Spinal cord (tissue), 10 donors: Measurements from ENCODE around the gene CAMKMT. TPM values are rescaled to one million over a fixed set of nuclear protein-coding genes. Genes with fewer than 3 reads are reported as not detected.

Source experiments
- DNase-seq, 6 donors: peaks; one replicate each; pipeline versions ENCODE4 v3.0.0 to v3.0.0-alpha.2; 2013 to 2015; ENCODE audit warnings: low spot score in 6 of 6, low read depth in 4 of 6
- H3K27ac ChIP-seq: one replicate; pipeline ENCODE4 v1.5.1; 2013; ENCODE audit warnings: low read depth, low read length, control low read depth
- H3K27me3 ChIP-seq: one replicate; pipeline ENCODE4 v1.6.1; 2013; ENCODE audit warnings: low read length; ENCODE audit not compliant: control insufficient read depth, insufficient read depth
- H3K36me3 ChIP-seq: one replicate; pipeline ENCODE4 v1.6.1; 2013; ENCODE audit warnings: low read length; ENCODE audit not compliant: control insufficient read depth, insufficient read depth
- H3K4me1 ChIP-seq: one replicate; pipeline ENCODE4 v1.6.1; 2013; ENCODE audit warnings: low read length; ENCODE audit not compliant: control insufficient read depth, insufficient read depth
- H3K4me3 ChIP-seq: one replicate; pipeline ENCODE4 v1.5.1; 2013; ENCODE audit warnings: low read depth, low read length, control low read depth
- H3K9me3 ChIP-seq: one replicate; pipeline ENCODE4 v1.6.1; 2013; ENCODE audit warnings: low read length; ENCODE audit not compliant: control insufficient read depth, insufficient read depth
- WGBS: methylation state at CpG from one replicate; pipeline ENCODE4 v1.1.5; 2013; ENCODE audit warnings: missing lambda C conversion rate; ENCODE audit not compliant: insufficient coverage; 5-methylcytosine and 5-hydroxymethylcytosine counted together
- polyA plus RNA-seq, 2 donors: library from polyadenylated mRNA; unstranded; fragments of 120-200 nt; gene quantifications; one replicate each; pipeline ENCODE4 v1.2.1, GENCODE V29; 2013; ENCODE audit not compliant: insufficient read length in 2 of 2
- total RNA-seq, 2 donors: library from RNA; depleted of rRNA in 1 of 2; stranded (reverse); fragments of 120-200 nt in 1 of 2; fragments of >200 nt in 1 of 2; gene quantifications; one replicate each; pipeline versions ENCODE4 v1.2.3 to v1.2.4, GENCODE V29; 2013 to 2014
- donor health status: healthy.

Gene CAMKMT
- total and polyA plus RNA-seq, 4 donors: 8.0 to 16.8 (median 13.9) TPM

- Histone ChIP-seq H3K36me3 (no peaks in the 10 kb centered on the region), H3K4me3 (no peak overlapping the region), H3K9me3 (no peaks in the 10 kb centered on the region), H3K27ac (no peak overlapping the region), H3K27me3 (peaks cover 89% of the 10 kb centered on the region), H3K4me1 (peaks cover 16% of the 10 kb centered on the region)
- WGBS: 0% methylated on average over 9 of the region's 16 CpGs
- no peak for DNase-seq
Observed at GRCh38 chr2:44805401-44806235, 443.9 kb downstream of the CAMKMT start.

GRCh38 chr2:44807201-44808025 is 445.7 kb downstream of the CAMKMT start:
- Histone ChIP-seq H3K9me3 (no peaks in the 10 kb centered on the region), H3K27me3 (peaks cover 78% of the 10 kb centered on the region)
- 11% methylated on average over 3 of the region's 14 CpGs for WGBS

DNA sequence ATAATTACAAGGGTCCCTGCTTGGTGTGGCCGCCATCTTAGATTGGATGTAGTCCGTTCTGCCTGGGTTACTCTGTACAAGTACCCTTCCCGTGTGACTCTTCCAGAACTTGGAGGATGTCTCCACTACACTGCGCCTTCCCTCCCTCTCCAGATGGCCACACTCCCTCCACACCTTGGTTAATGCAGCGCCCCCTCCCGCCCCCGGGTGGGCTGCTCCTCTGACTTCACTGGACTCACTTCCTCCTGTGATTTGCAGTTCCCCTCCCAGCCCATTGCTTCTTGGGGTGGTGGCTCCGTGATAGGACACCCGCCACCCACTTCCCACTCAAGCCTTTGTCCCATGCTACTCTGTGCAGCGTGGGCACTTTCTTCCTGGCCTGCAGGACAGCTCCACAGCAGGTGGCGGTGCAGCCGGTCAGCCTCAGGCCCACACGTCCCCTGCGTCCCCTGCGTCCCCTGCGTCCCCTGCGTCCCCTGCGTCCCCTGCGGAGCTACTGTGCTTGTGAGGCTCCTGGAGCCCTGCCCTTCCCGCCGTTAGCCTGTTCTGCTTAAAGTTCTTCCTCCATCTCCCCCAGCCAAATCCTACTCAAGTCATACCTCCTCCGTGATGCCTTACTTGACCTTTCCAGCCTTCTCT is 449.3 kb downstream of the CAMKMT start:
- DNase-seq: no peak
- no peak overlapping the region for H3K4me3 ChIP-seq
- WGBS: 73% methylated on average over 22 of the region's 22 CpGs
- H3K9me3 ChIP-seq: no peaks in the 10 kb centered on the region
- no peaks in the 10 kb centered on the region for H3K4me1 ChIP-seq
- no peaks in the 10 kb centered on the region for H3K36me3 ChIP-seq
- peaks cover 48% of the 10 kb centered on the region for H3K27me3 ChIP-seq
- H3K27ac ChIP-seq: no peak overlapping the region

More at GRCh38 chr2:44807201-44808025, 445.7 kb downstream of the CAMKMT start:
- Histone ChIP-seq H3K4me3 (no peak overlapping the region), H3K27ac (no peak overlapping the region), H3K36me3 (no peaks in the 10 kb centered on the region), H3K4me1 (peaks cover 5% of the 10 kb centered on the region)
- peak in 2 of 6 donors; percentile 12 to 20 for DNase-seq

GRCh38 chr2:44813165-44813564 is 451.4 kb downstream of the CAMKMT start:
- whole genome bisulfite sequencing: 97% methylated on average over 2 of the region's 2 CpGs
- H3K27me3 ChIP-seq: peaks cover 30% of the 10 kb centered on the region
- no peak for DNase-seq

GRCh38 chr2:44813658-44814057 is 451.9 kb downstream of the CAMKMT start:
- peaks cover 26% of the 10 kb centered on the region for H3K27me3 ChIP-seq
- no peak for DNase-seq
- no CpG with 5 or more reads among the region's 2 CpGs for WGBS
- no peaks in the 10 kb centered on the region for H3K9me3 ChIP-seq
- H3K36me3 ChIP-seq: no peaks in the 10 kb centered on the region
- H3K4me1 ChIP-seq: no peaks in the 10 kb centered on the region
- no peak overlapping the region for H3K27ac ChIP-seq
- no peak overlapping the region for H3K4me3 ChIP-seq

More at GRCh38 chr2:44813165-44813564, 451.4 kb downstream of the CAMKMT start:
- Histone ChIP-seq H3K27ac (no peak overlapping the region), H3K4me3 (no peak overlapping the region), H3K4me1 (no peaks in the 10 kb centered on the region), H3K9me3 (no peaks in the 10 kb centered on the region), H3K36me3 (no peaks in the 10 kb centered on the region)

DNA sequence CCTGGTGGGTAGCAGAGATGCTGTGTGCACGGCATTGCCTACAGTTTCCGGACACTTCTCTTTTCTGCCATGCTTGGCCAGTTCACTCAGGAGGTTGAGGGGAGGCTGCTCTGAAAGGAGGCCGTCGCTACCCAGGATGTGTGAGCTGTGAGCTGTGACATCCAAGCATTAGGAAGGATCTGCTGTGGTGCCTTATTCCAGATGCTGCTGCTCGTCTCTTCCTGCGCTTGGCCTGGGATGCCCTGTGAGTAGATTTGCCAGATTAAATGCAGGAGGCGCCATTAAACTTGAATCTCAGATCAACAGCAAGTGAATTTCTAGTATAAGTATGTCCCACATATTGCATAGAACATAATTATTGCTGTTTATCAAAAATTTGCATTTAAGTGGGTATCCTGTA is 455.5 kb downstream of the CAMKMT start:
- H3K9me3 ChIP-seq: no peaks in the 10 kb centered on the region
- no peaks in the 10 kb centered on the region for H3K4me1 ChIP-seq
- 90% methylated on average over 3 of the region's 7 CpGs for WGBS
- peaks cover 6% of the 10 kb centered on the region for H3K27me3 ChIP-seq
- no peak overlapping the region for H3K4me3 ChIP-seq
- no peak for DNase-seq
- H3K36me3 ChIP-seq: no peaks in the 10 kb centered on the region
- H3K27ac ChIP-seq: no peak overlapping the region

- no peaks in the 10 kb centered on the region for H3K9me3 ChIP-seq
- H3K4me3 ChIP-seq: no peak overlapping the region
- H3K27me3 ChIP-seq: peaks cover 3% of the 10 kb centered on the region
- H3K27ac ChIP-seq: no peak overlapping the region
- DNase-seq: no peak
- H3K4me1 ChIP-seq: no peaks in the 10 kb centered on the region
- WGBS: 95% methylated on average over 2 of the region's 2 CpGs
- H3K36me3 ChIP-seq: no peaks in the 10 kb centered on the region
Observed at GRCh38 chr2:44817673-44818335, 456.1 kb downstream of the CAMKMT start.

GRCh38 chr2:44819061-44819460 is 457.3 kb downstream of the CAMKMT start:
- Histone ChIP-seq H3K36me3 (no peaks in the 10 kb centered on the region), H3K27me3 (no peaks in the 10 kb centered on the region), H3K4me1 (no peaks in the 10 kb centered on the region), H3K4me3 (no peak overlapping the region), H3K27ac (no peak overlapping the region), H3K9me3 (no peaks in the 10 kb centered on the region)
- 0% methylated on average over 1 of the region's 5 CpGs for WGBS
- no peak for DNase-seq

DNA sequence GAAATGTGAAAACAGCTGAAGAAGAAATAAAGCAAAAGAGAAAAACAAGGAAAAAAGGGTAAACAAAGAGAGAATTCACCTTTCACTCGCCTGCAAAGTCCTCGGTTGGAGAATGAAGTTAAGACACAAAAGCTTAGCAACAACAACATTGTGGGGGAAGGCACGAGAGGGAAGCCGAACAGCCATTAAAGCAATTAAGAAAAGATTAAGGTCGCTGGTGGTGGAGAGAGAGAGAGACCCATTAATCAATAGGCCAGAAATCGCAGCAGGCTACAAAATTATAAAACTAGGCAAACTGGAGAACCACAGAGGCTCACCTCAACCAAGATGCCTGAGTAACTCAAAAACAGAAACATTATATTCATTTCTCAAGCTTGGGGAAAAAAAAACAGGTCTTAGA is 459.8 kb downstream of the CAMKMT start:
- H3K27ac ChIP-seq: no peak overlapping the region
- H3K4me3 ChIP-seq: no peak overlapping the region
- no peaks in the 10 kb centered on the region for H3K9me3 ChIP-seq
- H3K36me3 ChIP-seq: no peaks in the 10 kb centered on the region
- DNase-seq: no peak
- H3K27me3 ChIP-seq: no peaks in the 10 kb centered on the region
- no CpG with 5 or more reads among the region's 6 CpGs for WGBS
- no peaks in the 10 kb centered on the region for H3K4me1 ChIP-seq
